Type B pancreatic cell (in vitro differentiated cells): ENCODE data around the gene C2CD4B. TPM values are rescaled to one million over a fixed set of nuclear protein-coding genes. Genes with fewer than 3 reads are reported as not detected.

Source experiments
- DNase-seq: peaks from one replicate; pipeline ENCODE4 v3.0.0; 2021; ENCODE audit warnings: mixed read lengths; ENCODE audit not compliant: unreplicated experiment; ENCODE audit errors: extremely low spot score
- H3K27ac Mint-ChIP-seq: 2 replicates; pipeline ENCODE4 v1.8.0; 2021; ENCODE audit warnings: mild to moderate bottlenecking, mixed read lengths
- H3K27me3 Mint-ChIP-seq: 2 replicates; pipeline ENCODE4 v1.8.0; 2021; ENCODE audit warnings: mixed read lengths
- H3K36me3 Mint-ChIP-seq: 2 replicates; pipeline ENCODE4 v1.8.0; 2021; ENCODE audit warnings: mixed read lengths
- H3K4me1 Mint-ChIP-seq: one replicate; pipeline ENCODE4 v1.8.0; 2021; ENCODE audit warnings: mixed read lengths; ENCODE audit not compliant: unreplicated experiment
- H3K4me3 Mint-ChIP-seq: 2 replicates; pipeline ENCODE4 v1.8.0; 2021; ENCODE audit warnings: mild to moderate bottlenecking, mixed read lengths
- H3K9me3 Mint-ChIP-seq: 2 replicates; pipeline ENCODE4 v1.8.0; 2021; ENCODE audit warnings: mixed read lengths
- total RNA-seq: library from RNA; stranded (reverse); gene quantifications from 2 replicates; pipeline ENCODE4 v1.2.1, GENCODE V29; 2021; ENCODE audit warnings: low replicate concordance
- TF ChIP-seq, protein P1 (sequence below): fragments of 200-600 bp; sonication (generic); conservative IDR thresholded peaks from 2 replicates; pipeline ENCODE4 v1.5.0; 2021; ENCODE audit warnings: antibody characterized with exemption, mild to moderate bottlenecking

The C2CD4B gene
- total RNA-seq, 1 donor from 2014 or later = 2.7 TPM

GRCh38 chr15:62187425-62187824, 22.3 kb upstream of the C2CD4B start:
- Mint-ChIP-seq H3K4me1 (no peaks in the 10 kb centered on the region), H3K36me3 (no peaks in the 10 kb centered on the region), H3K27me3 (peaks cover 7% of the 10 kb centered on the region), H3K27ac (no peak overlapping the region), H3K9me3 (no peaks in the 10 kb centered on the region), H3K4me3 (no peak overlapping the region)
- TF ChIP-seq, protein P1, sequence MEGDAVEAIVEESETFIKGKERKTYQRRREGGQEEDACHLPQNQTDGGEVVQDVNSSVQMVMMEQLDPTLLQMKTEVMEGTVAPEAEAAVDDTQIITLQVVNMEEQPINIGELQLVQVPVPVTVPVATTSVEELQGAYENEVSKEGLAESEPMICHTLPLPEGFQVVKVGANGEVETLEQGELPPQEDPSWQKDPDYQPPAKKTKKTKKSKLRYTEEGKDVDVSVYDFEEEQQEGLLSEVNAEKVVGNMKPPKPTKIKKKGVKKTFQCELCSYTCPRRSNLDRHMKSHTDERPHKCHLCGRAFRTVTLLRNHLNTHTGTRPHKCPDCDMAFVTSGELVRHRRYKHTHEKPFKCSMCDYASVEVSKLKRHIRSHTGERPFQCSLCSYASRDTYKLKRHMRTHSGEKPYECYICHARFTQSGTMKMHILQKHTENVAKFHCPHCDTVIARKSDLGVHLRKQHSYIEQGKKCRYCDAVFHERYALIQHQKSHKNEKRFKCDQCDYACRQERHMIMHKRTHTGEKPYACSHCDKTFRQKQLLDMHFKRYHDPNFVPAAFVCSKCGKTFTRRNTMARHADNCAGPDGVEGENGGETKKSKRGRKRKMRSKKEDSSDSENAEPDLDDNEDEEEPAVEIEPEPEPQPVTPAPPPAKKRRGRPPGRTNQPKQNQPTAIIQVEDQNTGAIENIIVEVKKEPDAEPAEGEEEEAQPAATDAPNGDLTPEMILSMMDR = no peak
- DNase-seq = no peak

GRCh38 chr15:62186578-62186977, 21.5 kb upstream of the C2CD4B start:
- Mint-ChIP-seq H3K4me3 (no peak overlapping the region), H3K36me3 (no peaks in the 10 kb centered on the region), H3K27me3 (peaks cover 7% of the 10 kb centered on the region), H3K27ac (no peak overlapping the region), H3K4me1 (no peaks in the 10 kb centered on the region), H3K9me3 (no peaks in the 10 kb centered on the region)
- TF ChIP-seq, protein P1 = no peak
- DNase-seq = no peak

DNA sequence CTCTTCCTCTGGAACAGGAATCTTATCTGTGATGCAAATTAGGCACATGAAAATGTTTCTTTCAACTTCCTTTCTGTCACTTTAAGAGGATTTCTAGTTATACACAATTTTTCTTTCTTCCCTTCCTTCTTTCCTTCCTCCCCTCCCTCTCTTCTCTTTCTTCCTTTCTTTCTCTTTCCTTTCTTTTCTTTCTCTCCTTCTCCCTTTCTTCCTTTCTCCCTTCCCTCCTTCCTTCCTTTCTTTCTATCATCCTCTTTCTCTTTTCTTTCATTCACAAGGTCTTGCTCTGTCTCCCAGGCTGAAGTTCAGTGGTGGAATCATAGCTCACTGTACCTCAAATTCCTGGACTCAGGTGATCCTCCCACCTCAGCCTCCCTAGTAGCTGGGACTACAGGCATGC, 18.0 kb upstream of the C2CD4B start:
- no peak overlapping the region for H3K27ac Mint-ChIP-seq
- no peak for DNase-seq
- H3K27me3 Mint-ChIP-seq = no peaks in the 10 kb centered on the region
- no peak overlapping the region for H3K4me3 Mint-ChIP-seq
- TF ChIP-seq, protein P1 = no peak
- no peaks in the 10 kb centered on the region for H3K4me1 Mint-ChIP-seq
- H3K9me3 Mint-ChIP-seq = no peaks in the 10 kb centered on the region
- no peaks in the 10 kb centered on the region for H3K36me3 Mint-ChIP-seq

- TF ChIP-seq, protein P1 = no peak
Measured at GRCh38 chr15:62173215-62173614, 8.1 kb upstream of the C2CD4B start.

DNA sequence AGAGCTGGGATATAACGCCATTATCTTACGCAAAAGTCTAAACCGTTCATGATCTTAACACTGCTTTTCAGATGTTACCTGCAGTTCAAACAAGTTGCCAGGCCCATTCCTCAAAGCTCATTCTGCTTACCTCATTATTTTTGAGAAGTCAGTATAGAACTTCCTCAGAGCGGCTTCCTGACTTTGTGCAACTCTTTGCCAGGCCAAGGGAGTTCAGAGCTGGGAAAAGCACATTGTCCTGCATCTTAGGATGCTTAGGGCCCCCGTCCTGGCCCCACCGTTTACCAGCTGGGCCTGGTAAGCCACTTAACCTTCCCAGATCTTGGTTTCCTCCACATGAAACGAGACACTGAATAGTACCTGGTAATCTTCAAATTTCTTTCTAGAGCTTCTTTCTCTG, 6.8 kb upstream of the C2CD4B start:
- no peaks in the 10 kb centered on the region for H3K9me3 Mint-ChIP-seq

More at GRCh38 chr15:62173215-62173614, 8.1 kb upstream of the C2CD4B start:
- Mint-ChIP-seq H3K4me3 (no peak overlapping the region), H3K9me3 (no peaks in the 10 kb centered on the region), H3K27ac (no peak overlapping the region), H3K36me3 (no peaks in the 10 kb centered on the region), H3K27me3 (peaks cover 28% of the 10 kb centered on the region), H3K4me1 (no peaks in the 10 kb centered on the region)
- no peak for DNase-seq

More for the DNA sequence above, 6.8 kb upstream of the C2CD4B start:
- Mint-ChIP-seq H3K27ac (no peak overlapping the region), H3K27me3 (peaks cover 41% of the 10 kb centered on the region), H3K36me3 (no peaks in the 10 kb centered on the region), H3K4me3 (no peak overlapping the region), H3K4me1 (no peaks in the 10 kb centered on the region)
- DNase-seq = no peak
- TF ChIP-seq, protein P1 = no peak
